ENCODE measurements around the gene PUS1. TPM values are rescaled to one million over a fixed set of nuclear protein-coding genes. Genes with fewer than 3 reads are reported as not detected.

The PUS1 gene
- total RNA-seq, 1 donor from 2014 or later = 16.9 TPM

DNA sequence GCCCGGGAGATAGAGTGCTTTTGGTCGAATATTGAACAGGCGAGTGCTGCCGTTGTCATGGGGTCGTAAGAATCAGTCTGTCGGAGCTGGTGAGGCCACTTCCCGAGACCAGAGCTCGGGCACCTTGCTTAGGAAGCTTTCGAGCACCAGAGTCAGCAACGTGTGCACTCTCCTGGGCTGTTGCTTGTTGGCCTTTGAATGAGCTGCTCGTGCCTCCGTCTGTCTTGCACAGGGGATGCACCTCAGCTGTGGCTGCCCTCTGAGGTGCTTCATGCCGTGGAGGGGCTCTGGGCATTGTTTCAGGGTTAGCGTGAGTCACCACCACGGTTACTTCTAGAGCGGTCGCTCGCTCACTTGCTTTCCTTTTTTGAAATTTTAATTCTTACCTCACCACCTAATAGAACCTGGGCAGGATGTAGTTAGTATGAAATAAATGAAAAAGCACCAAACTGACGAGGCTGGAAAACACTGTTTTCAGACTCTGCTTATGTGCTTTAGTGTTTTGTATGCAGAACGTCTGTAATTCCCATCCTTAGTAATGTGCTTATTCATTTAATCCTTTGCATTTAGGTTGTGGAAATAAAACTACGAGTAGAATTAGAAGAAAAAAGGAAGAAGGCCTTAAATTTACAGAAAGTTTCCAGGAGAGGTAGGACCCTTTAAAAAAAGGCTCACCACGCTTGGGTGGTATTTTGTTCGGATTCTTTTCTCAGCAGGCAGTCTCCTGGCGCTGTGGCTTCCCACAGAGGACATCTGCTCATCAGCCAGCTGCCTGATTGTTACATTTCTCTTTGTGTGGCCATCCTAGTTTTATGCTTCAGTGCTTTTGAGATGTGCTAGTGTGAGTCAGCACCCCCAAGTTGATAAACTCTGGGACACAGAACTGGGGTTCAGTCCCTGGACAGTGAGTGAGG, 61.2 kb downstream of the PUS1 start:
- peak; percentile 53 for DNase-seq (ENCODE audit: low read depth)

DNA sequence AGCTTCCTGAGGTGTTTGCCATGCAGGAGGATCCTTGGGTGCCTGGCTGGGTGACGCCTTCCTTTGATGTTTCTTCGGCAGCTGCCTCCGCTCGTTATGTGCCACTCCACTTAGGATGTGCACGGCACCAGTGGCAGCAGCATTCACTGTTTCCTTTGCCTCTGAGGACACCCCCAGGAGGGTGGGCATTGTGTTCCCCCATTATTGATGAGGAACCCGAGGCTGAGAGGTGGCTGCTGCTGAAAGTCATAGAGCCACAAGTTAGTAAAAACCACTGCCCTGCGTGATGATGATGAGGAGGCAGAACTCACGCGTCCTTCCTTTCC, 61.9 kb downstream of the PUS1 start:
- DNase-seq (ENCODE audit: low read depth) = no peak

DNA sequence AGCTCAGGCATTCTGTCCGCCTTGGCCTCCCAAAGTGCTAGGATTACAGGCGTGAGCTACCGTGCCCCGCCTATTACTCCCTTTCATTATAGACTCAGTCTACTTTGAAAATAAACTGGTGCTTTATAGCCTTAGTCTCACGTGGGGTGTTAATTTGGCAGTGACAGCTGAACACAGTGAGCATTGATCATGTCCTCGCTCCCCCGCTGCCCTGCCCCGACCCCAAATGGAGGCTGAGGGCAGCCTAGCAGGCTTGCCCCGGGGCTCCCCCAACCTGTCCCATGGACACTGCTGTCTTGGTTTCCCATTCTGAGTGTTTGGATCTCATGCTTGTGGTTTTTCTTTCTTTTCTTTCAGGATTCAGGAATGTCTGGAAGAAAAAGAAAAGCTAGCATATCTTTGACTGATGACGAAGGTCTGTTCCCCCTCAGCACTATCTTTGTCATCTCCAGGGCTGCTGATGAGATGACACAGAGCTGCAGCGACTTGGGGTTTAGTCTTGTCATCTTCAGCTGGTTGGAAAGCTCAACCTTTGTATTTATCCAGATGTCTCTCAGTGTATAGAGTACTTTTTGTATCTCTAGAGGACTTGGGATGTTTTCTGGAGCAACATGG, 62.8 kb downstream of the PUS1 start:
- DNase-seq (ENCODE audit: low read depth) = no peak

- DNase-seq (ENCODE audit: low read depth) = no peak
Observed at GRCh38 chr12:131994589-131994988, 65.5 kb downstream of the PUS1 start.

Other genes with a start within 250 kb of the PUS1 start
- 9.4 and 18.0 TPM in 2 replicates for gene SFSWAP, start 218.2 kb upstream of the PUS1 start, total RNA-seq
- gene MMP17, start 100.9 kb upstream of the PUS1 start, total RNA-seq = 0.52 and 1.6 TPM in 2 replicates
- 4.7 and 39.0 TPM in 2 replicates for gene ULK1, start 34.7 kb upstream of the PUS1 start, total RNA-seq
- 4.0 and 28.1 TPM in 2 replicates for gene EP400, start 20.7 kb downstream of the PUS1 start, total RNA-seq
- gene DDX51, start 215.0 kb downstream of the PUS1 start, total RNA-seq = 8.0 and 9.7 TPM in 2 replicates
- gene NOC4L, start 215.2 kb downstream of the PUS1 start, total RNA-seq = 15.5 and 16.9 TPM in 2 replicates

All from renal cortical epithelial cell (primary cell).